Astrocyte (in vitro differentiated cells and primary cell): ENCODE results near the gene DPP4.

Experiments used
- CTCF ChIP-seq: IDR thresholded peaks from 2 replicates; pipeline ENCODE4 v1.5.1; 2011; ENCODE audit warnings: low read depth, mild to moderate bottlenecking, inconsistent platforms, low read length, moderate library complexity; ENCODE audit not compliant: insufficient read depth
- EZH2 ChIP-seq: IDR thresholded peaks from 2 replicates; pipeline ENCODE4 v1.6.1; 2012; ENCODE audit warnings: mild to moderate bottlenecking, low read length, inconsistent platforms; ENCODE audit not compliant: insufficient read depth

GRCh38 chr2:161990741-161991140 lies 83.3 kb downstream of the DPP4 start:
- TF ChIP-seq CTCF (no peak), EZH2 (no peak)
